Measurements from ENCODE around the gene ABTB1. TPM values are rescaled to one million over a fixed set of nuclear protein-coding genes. Genes with fewer than 3 reads are reported as not detected.

ABTB1 gene
- total RNA-seq, 1 donor from 2014 or later = 12.2 TPM

DNA sequence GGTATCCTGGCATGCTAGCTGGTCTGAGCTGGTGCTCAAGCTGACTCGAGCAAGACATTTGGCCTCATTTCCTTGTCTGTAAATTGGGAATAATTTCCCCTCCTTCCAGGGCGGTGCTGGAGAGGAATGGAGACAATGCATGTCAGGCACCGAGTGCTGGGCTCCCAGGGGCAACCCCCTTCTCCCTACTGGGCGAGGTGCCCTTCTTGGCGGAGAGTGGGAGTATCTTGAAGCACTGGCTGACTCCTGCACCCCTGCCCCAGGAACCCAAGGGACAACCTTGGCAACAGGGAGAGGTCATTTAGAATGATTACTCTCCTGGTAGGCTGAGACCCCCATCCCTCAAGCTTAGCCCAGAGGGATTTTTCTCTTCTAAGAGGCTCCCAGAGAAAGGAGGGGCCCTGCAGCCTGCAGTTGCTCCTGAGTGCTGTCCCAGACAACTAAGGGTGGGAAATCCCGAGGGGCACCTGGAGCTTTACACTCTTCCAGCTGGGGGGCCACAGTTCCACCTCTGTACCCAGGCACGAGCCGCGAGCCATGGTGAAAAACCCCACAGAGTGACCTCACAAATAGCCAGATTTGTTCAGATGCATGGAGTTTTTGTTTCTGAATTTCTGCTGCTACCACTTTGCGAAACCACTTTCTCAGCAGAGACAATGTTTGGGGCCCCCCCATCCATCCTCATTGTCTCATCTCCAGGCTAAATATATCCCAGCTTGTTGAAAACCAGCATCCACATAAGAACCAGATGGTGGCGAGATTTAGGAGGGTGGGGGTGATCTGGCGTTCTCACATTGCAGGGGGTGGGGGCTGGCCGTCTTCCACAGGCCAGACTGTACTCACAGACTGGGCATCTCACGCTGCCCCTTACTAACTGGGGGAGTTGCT is 44.8 kb downstream of the ABTB1 start:
- Mint-ChIP-seq H3K27me3 (peaks cover 28% of the 10 kb centered on the region), H3K27ac (no peak overlapping the region), H3K9me3 (ENCODE audit: low read depth) (no peaks in the 10 kb centered on the region), H3K4me1 (ENCODE audit: low read depth) (peaks cover 7% of the 10 kb centered on the region), H3K36me3 (ENCODE audit: insufficient read depth) (no peaks in the 10 kb centered on the region), H3K4me3 (ENCODE audit: low read depth) (no peak overlapping the region)
- no peak for DNase-seq (ENCODE audit: low spot score, unreplicated experiment)
- TF ChIP-seq, protein P1, sequence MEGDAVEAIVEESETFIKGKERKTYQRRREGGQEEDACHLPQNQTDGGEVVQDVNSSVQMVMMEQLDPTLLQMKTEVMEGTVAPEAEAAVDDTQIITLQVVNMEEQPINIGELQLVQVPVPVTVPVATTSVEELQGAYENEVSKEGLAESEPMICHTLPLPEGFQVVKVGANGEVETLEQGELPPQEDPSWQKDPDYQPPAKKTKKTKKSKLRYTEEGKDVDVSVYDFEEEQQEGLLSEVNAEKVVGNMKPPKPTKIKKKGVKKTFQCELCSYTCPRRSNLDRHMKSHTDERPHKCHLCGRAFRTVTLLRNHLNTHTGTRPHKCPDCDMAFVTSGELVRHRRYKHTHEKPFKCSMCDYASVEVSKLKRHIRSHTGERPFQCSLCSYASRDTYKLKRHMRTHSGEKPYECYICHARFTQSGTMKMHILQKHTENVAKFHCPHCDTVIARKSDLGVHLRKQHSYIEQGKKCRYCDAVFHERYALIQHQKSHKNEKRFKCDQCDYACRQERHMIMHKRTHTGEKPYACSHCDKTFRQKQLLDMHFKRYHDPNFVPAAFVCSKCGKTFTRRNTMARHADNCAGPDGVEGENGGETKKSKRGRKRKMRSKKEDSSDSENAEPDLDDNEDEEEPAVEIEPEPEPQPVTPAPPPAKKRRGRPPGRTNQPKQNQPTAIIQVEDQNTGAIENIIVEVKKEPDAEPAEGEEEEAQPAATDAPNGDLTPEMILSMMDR (IDR thresholded peaks at IDR 0.05; ENCODE audit: unreplicated experiment) = no peak

- no peak for DNase-seq (ENCODE audit: low spot score, unreplicated experiment)
- Mint-ChIP-seq H3K27me3 (peaks cover 33% of the 10 kb centered on the region), H3K4me3 (ENCODE audit: low read depth) (no peak overlapping the region), H3K36me3 (ENCODE audit: insufficient read depth) (no peaks in the 10 kb centered on the region), H3K9me3 (ENCODE audit: low read depth) (no peaks in the 10 kb centered on the region), H3K27ac (no peak overlapping the region), H3K4me1 (ENCODE audit: low read depth) (peaks cover 7% of the 10 kb centered on the region)
- TF ChIP-seq, protein P1 (IDR thresholded peaks at IDR 0.05; ENCODE audit: unreplicated experiment) = no peak
These were observed 45.6 kb downstream of the ABTB1 start for GRCh38 chr3:127718245-127718915.

- Mint-ChIP-seq H3K27ac (no peak overlapping the region), H3K36me3 (ENCODE audit: insufficient read depth) (no peaks in the 10 kb centered on the region), H3K4me1 (ENCODE audit: low read depth) (peaks cover 7% of the 10 kb centered on the region), H3K9me3 (ENCODE audit: low read depth) (no peaks in the 10 kb centered on the region), H3K27me3 (peaks cover 33% of the 10 kb centered on the region), H3K4me3 (ENCODE audit: low read depth) (no peak overlapping the region)
- DNase-seq (ENCODE audit: low spot score, unreplicated experiment) = no peak
- TF ChIP-seq, protein P1 (IDR thresholded peaks at IDR 0.05; ENCODE audit: unreplicated experiment) = no peak
These were observed 46.2 kb downstream of the ABTB1 start for GRCh38 chr3:127718916-127719290.

GRCh38 chr3:127719369-127719768 is 46.6 kb downstream of the ABTB1 start:
- no peak overlapping the region for H3K4me3 Mint-ChIP-seq (ENCODE audit: low read depth)
- peaks cover 29% of the 10 kb centered on the region for H3K27me3 Mint-ChIP-seq
- H3K4me1 Mint-ChIP-seq (ENCODE audit: low read depth) = peaks cover 4% of the 10 kb centered on the region
- no peak overlapping the region for H3K27ac Mint-ChIP-seq
- DNase-seq (ENCODE audit: low spot score, unreplicated experiment) = no peak
- no peaks in the 10 kb centered on the region for H3K36me3 Mint-ChIP-seq (ENCODE audit: insufficient read depth)
- H3K9me3 Mint-ChIP-seq (ENCODE audit: low read depth) = no peaks in the 10 kb centered on the region
- TF ChIP-seq, protein P1 (IDR thresholded peaks at IDR 0.05; ENCODE audit: unreplicated experiment) = no peak

DNA sequence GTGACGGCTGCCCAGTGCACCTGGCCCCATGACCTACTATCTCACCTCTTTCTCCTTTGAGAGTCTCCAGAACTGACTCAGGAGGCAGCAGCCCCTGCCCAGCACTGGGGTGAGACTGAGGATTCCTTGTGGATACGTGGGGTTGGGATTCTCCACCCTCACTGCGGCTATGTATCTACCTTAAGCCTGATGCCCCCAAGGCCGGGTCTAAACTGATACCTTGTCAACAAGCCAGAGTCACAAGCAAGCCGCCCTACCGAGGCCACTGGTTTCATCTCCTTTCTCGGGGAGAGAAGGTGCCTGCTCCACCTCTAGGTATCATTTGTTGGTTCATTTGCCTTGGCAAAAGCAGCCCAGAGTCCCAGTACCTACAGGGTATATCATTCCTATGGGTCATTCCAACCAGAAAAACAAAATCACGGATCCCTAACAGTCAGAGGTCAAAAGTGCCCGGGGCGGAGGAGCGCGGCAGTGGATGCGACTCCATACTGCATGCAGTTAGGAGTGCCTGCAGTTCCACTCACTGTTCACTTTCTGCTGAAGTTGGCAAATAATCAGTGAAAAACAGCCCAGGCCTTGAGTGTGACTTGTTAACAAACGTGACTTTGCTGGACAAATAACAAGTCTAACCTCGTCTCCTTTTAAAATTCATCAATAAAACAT is 47.5 kb downstream of the ABTB1 start:
- H3K4me1 Mint-ChIP-seq (ENCODE audit: low read depth) = peaks cover 3% of the 10 kb centered on the region
- TF ChIP-seq, protein P1 (IDR thresholded peaks at IDR 0.05; ENCODE audit: unreplicated experiment) = no peak
- H3K27me3 Mint-ChIP-seq = peaks cover 31% of the 10 kb centered on the region
- no peak overlapping the region for H3K27ac Mint-ChIP-seq
- H3K4me3 Mint-ChIP-seq (ENCODE audit: low read depth) = no peak overlapping the region
- no peak for DNase-seq (ENCODE audit: low spot score, unreplicated experiment)
- no peaks in the 10 kb centered on the region for H3K36me3 Mint-ChIP-seq (ENCODE audit: insufficient read depth)
- H3K9me3 Mint-ChIP-seq (ENCODE audit: low read depth) = no peaks in the 10 kb centered on the region
